HG02884 (cell line): Measurements from ENCODE around the gene MRGPRF.

Experiments used
- ATAC-seq: cut with Tn5 transposase; IDR thresholded peaks from one replicate; pipeline ENCODE4 v1.9.1; 2021; ENCODE audit warnings: mild to moderate bottlenecking, moderate library complexity; ENCODE audit not compliant: unreplicated experiment

Gene MRGPRF

GRCh38 chr11:68968306-68969250 lies 44.5 kb downstream of the MRGPRF start:
- ATAC-seq, result no peak

- ATAC-seq, result no peak
Measured at GRCh38 chr11:68966894-68967780, 45.9 kb downstream of the MRGPRF start.

- no peak for ATAC-seq
Measured at GRCh38 chr11:68965901-68966853, 46.9 kb downstream of the MRGPRF start.

- no peak for ATAC-seq
Measured at GRCh38 chr11:68963779-68964178, 49.3 kb downstream of the MRGPRF start.

GRCh38 chr11:68962527-68963250 lies 50.4 kb downstream of the MRGPRF start:
- no peak for ATAC-seq

GRCh38 chr11:68961245-68961644 lies 51.8 kb downstream of the MRGPRF start:
- no peak for ATAC-seq

- ATAC-seq, result no peak
Measured at GRCh38 chr11:68960294-68961071, 52.6 kb downstream of the MRGPRF start.

GRCh38 chr11:68959465-68960293 lies 53.4 kb downstream of the MRGPRF start:
- ATAC-seq, result no peak

GRCh38 chr11:68958211-68958610 lies 54.8 kb downstream of the MRGPRF start:
- no peak for ATAC-seq

GRCh38 chr11:68956547-68957254 lies 56.3 kb downstream of the MRGPRF start:
- no peak for ATAC-seq

GRCh38 chr11:68956142-68956541 lies 56.9 kb downstream of the MRGPRF start:
- no peak for ATAC-seq

- ATAC-seq, result no peak
Measured at GRCh38 chr11:68955607-68955958, 57.5 kb downstream of the MRGPRF start.

GRCh38 chr11:68954836-68955606 lies 58.0 kb downstream of the MRGPRF start:
- ATAC-seq, result no peak
